Breast epithelium (tissue), 3 donors: ENCODE data around the gene MAP4K4.

Experiments
- POLR2A ChIP-seq: fragments of 450-650 bp; IDR thresholded peaks from one replicate; pipeline ENCODE4 v1.6.1; 2016; ENCODE audit warnings: antibody characterized with exemption, mild to moderate bottlenecking, moderate library complexity
- TF ChIP-seq, protein P1 (sequence below), 3 donors: fragments of 450-650 bp; IDR thresholded peaks; one replicate each; pipeline ENCODE4 v1.5.1; 2016 to 2017; ENCODE audit warnings: antibody characterized with exemption in 3 of 3, mild to moderate bottlenecking in 3 of 3, moderate library complexity in 3 of 3

DNA sequence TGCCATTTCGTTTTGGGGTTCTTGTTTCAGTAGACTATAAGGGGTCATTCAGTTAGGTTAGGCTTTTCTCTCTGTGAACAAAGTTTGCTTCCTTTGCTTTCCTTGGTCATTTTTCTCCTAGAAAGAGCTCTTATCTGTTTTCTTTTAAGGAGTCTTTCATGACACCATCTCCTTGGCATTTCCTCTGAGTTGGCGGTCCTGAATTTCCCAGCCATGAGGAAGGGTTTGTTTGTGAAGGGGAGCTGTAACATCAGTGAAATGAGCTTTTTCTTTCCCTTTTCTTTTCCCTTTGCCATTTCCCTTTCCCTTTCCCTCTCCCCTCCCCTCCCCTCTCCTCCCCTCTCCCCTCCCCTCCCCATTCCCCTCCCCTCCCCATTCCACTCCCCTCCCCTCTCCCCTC is 61.7 kb downstream of the MAP4K4 start:
- TF ChIP-seq POLR2A = no peak
- TF ChIP-seq, protein P1, sequence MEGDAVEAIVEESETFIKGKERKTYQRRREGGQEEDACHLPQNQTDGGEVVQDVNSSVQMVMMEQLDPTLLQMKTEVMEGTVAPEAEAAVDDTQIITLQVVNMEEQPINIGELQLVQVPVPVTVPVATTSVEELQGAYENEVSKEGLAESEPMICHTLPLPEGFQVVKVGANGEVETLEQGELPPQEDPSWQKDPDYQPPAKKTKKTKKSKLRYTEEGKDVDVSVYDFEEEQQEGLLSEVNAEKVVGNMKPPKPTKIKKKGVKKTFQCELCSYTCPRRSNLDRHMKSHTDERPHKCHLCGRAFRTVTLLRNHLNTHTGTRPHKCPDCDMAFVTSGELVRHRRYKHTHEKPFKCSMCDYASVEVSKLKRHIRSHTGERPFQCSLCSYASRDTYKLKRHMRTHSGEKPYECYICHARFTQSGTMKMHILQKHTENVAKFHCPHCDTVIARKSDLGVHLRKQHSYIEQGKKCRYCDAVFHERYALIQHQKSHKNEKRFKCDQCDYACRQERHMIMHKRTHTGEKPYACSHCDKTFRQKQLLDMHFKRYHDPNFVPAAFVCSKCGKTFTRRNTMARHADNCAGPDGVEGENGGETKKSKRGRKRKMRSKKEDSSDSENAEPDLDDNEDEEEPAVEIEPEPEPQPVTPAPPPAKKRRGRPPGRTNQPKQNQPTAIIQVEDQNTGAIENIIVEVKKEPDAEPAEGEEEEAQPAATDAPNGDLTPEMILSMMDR (IDR thresholded peaks at IDR 0.05) = no peak
